AG09309 (cell line): ENCODE measurements around the gene MAN1C1.
"Not testable (repeated sequence)": the region's sequence is repeated elsewhere in the genome, so short reads cannot be mapped to it uniquely, and the experiment has no call there.

Experiments
- DNase-seq: peaks from one replicate; pipeline ENCODE4 v3.0.0-alpha.2; 2010; ENCODE audit warnings: low read depth
- H3K4me3 ChIP-seq: 2 replicates; pipeline ENCODE4 v1.5.1; 2011; ENCODE audit warnings: mild to moderate bottlenecking, low read depth, low read length, moderate library complexity; ENCODE audit not compliant: control insufficient read depth
- CTCF ChIP-seq: IDR thresholded peaks from 2 replicates; pipeline ENCODE4 v1.5.1; 2011; ENCODE audit warnings: mild to moderate bottlenecking, low read depth, low read length, inconsistent platforms; ENCODE audit not compliant: insufficient read depth, control insufficient read depth; ENCODE audit errors: missing control alignments

MAN1C1 gene

GRCh38 chr1:25654109-25654660 lies 37.6 kb downstream of the MAN1C1 start:
- TF ChIP-seq CTCF: no peak
- no peak overlapping the region for H3K4me3 ChIP-seq
- DNase-seq: no peak

GRCh38 chr1:25657121-25657882 lies 40.7 kb downstream of the MAN1C1 start:
- no peak overlapping the region for H3K4me3 ChIP-seq
- no peak for DNase-seq
- TF ChIP-seq CTCF: no peak

GRCh38 chr1:25657883-25658760 lies 41.5 kb downstream of the MAN1C1 start:
- TF ChIP-seq CTCF: no peak
- no peak overlapping the region for H3K4me3 ChIP-seq
- no peak for DNase-seq

GRCh38 chr1:25658791-25659431 lies 42.3 kb downstream of the MAN1C1 start:
- no peak overlapping the region for H3K4me3 ChIP-seq
- TF ChIP-seq CTCF: no peak
- no peak for DNase-seq

- no peak for TF ChIP-seq CTCF
- DNase-seq: no peak
Observed at GRCh38 chr1:25661043-25661815, 44.6 kb downstream of the MAN1C1 start.

GRCh38 chr1:25662061-25662460 lies 45.5 kb downstream of the MAN1C1 start:
- H3K4me3 ChIP-seq: no peak overlapping the region
- no peak for TF ChIP-seq CTCF
- DNase-seq: no peak

More at GRCh38 chr1:25661043-25661815, 44.6 kb downstream of the MAN1C1 start:
- no peak overlapping the region for H3K4me3 ChIP-seq

GRCh38 chr1:25662959-25663358 lies 46.4 kb downstream of the MAN1C1 start:
- DNase-seq, H3K4me3 ChIP-seq: not testable (repeated sequence)
